ENCODE results near the gene PSD4. TPM values are rescaled to one million over a fixed set of nuclear protein-coding genes. Genes with fewer than 3 reads are reported as not detected.

Gene PSD4
- total and polyA plus RNA-seq, 2 donors from 2014 or later = 16.2 to 42.0 TPM

DNA sequence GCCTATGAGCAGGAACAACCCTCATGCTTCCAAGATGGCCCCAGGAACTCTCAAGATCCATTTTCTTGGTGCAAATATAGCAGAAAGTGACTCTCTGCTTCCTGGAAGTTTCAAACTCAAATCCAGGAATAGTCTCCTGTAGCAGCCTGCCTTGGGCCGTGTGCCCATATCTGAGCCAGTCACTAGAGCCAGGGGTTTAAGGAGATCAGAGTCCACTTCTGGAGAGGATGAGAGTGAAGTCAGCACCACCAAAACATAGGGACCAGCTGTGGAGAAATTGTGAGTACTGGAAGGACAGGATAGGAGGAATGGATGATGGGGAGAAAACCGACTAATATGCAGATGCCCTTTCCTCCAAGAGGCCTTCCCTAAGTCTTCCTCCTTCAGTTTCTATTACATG lies 33.2 kb downstream of the PSD4 start:
- DNase-seq = no peak
- Histone ChIP-seq H3K27ac (ENCODE audit: low read depth in 2 of 2, low read length in 2 of 2) (peak overlapping the region in 1 of 2 donors; percentile 71), H3K36me3 (ENCODE audit: control insufficient read depth in 2 of 3, insufficient read depth in 3 of 3, low read length in 3 of 3) (peaks cover 0 to 2% (median 0%) of the 10 kb centered on the region in 3 donors), H3K4me1 (ENCODE audit: control insufficient read depth in 2 of 3, insufficient read depth in 2 of 3, low read depth in 1 of 3, low read length in 3 of 3) (peaks cover 18 to 39% (median 36%) of the 10 kb centered on the region in 3 donors), H3K27me3 (ENCODE audit: control insufficient read depth, insufficient read depth, low read length) (no peaks in the 10 kb centered on the region), H3K9me3 (ENCODE audit: control insufficient read depth in 2 of 3, insufficient read depth in 1 of 3, low read length in 3 of 3) (no peaks in the 10 kb centered on the region), H3K4me3 (ENCODE audit: low read length in 3 of 3) (no peak overlapping the region), H3K9ac (ENCODE audit: low read length in 3 of 3) (no peak overlapping the region)
- no peak for TF ChIP-seq CTCF (IDR thresholded peaks at IDR 0.05; ENCODE audit: borderline replicate concordance, extremely low read depth, insufficient read depth)
- intact Hi-C loops (cut with DNase I) = no loop called here
- FAIRE-seq = no peak

DNA sequence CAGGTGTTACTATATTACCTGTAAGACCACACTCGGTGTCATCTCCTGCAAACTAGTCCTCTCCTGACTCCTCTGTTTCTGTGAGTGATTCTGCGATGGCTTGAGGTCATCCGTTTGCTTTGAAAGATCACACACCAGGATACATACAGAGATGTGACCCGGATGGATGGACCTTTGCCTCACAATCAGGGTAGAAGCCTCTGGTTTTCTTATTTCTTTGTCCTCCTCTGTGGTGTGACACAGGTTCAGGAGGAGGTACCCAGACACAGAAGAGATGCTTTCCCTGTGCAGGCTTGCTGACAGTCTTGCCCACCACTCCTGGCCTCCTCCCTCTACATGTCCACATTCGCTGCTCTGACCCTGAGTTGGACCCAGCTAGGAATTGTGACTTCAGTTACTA lies 34.6 kb downstream of the PSD4 start:
- H3K36me3 ChIP-seq (ENCODE audit: control insufficient read depth in 2 of 3, insufficient read depth in 3 of 3, low read length in 3 of 3) = no peaks in the 10 kb centered on the region
- H3K9me3 ChIP-seq (ENCODE audit: control insufficient read depth in 2 of 3, insufficient read depth in 1 of 3, low read length in 3 of 3) = no peaks in the 10 kb centered on the region
- H3K4me3 ChIP-seq (ENCODE audit: low read length in 3 of 3) = no peak overlapping the region
- DNase-seq (peak in 1 of 5 donors; percentile 35), FAIRE-seq (no peak)
- no peak overlapping the region for H3K9ac ChIP-seq (ENCODE audit: low read length in 3 of 3)
- no peak for TF ChIP-seq CTCF (IDR thresholded peaks at IDR 0.05; ENCODE audit: borderline replicate concordance, extremely low read depth, insufficient read depth)
- intact Hi-C loops (cut with DNase I) = no loop called here
- peaks cover 21 to 47% (median 45%) of the 10 kb centered on the region in 3 donors for H3K4me1 ChIP-seq (ENCODE audit: control insufficient read depth in 2 of 3, insufficient read depth in 2 of 3, low read depth in 1 of 3, low read length in 3 of 3)
- no peak overlapping the region for H3K27ac ChIP-seq (ENCODE audit: low read depth in 2 of 2, low read length in 2 of 2)
- no peaks in the 10 kb centered on the region for H3K27me3 ChIP-seq (ENCODE audit: control insufficient read depth, insufficient read depth, low read length)

- peak overlapping the region; percentile 85 to 89 for H3K27ac ChIP-seq (ENCODE audit: low read depth in 2 of 2, low read length in 2 of 2)
- peak in 3 of 5 donors; percentile 27 to 83 (median 78) for DNase-seq
- H3K4me1 ChIP-seq (ENCODE audit: control insufficient read depth in 2 of 3, insufficient read depth in 2 of 3, low read depth in 1 of 3, low read length in 3 of 3) = peaks cover 21 to 51% (median 47%) of the 10 kb centered on the region in 3 donors
- FAIRE-seq = no peak
- no peaks in the 10 kb centered on the region for H3K9me3 ChIP-seq (ENCODE audit: control insufficient read depth in 2 of 3, insufficient read depth in 1 of 3, low read length in 3 of 3)
- no peak overlapping the region for H3K4me3 ChIP-seq (ENCODE audit: low read length in 3 of 3)
- intact Hi-C loops (cut with DNase I) = no loop called here
- no peaks in the 10 kb centered on the region for H3K27me3 ChIP-seq (ENCODE audit: control insufficient read depth, insufficient read depth, low read length)
- H3K9ac ChIP-seq (ENCODE audit: low read length in 3 of 3) = peak overlapping the region in 1 of 3 donors; percentile 10
- TF ChIP-seq CTCF (IDR thresholded peaks at IDR 0.05; ENCODE audit: borderline replicate concordance, extremely low read depth, insufficient read depth) = no peak
- H3K36me3 ChIP-seq (ENCODE audit: control insufficient read depth in 2 of 3, insufficient read depth in 3 of 3, low read length in 3 of 3) = no peaks in the 10 kb centered on the region
Observed at GRCh38 chr2:113209011-113209645, 35.4 kb downstream of the PSD4 start.

Data from kidney (tissue), 14 donors.